Keratinocyte (primary cell): Measurements from ENCODE around the gene CXCR6. TPM values are rescaled to one million over a fixed set of nuclear protein-coding genes. Genes with fewer than 3 reads are reported as not detected.

ENCODE experiments used
- DNase-seq: peaks from one replicate; pipeline ENCODE4 v3.0.0-alpha.2; 2011; ENCODE audit warnings: low read depth, missing footprints, low spot score
- FAIRE-seq: peaks from 2 replicates; lab custom pipeline; 2011; peaks lifted over from hg19 to GRCh38; lab: Jason Lieb, UNC
- H2AFZ ChIP-seq: 2 replicates; pipeline ENCODE4 v1.6.0; 2012; ENCODE audit warnings: low read length, control low read depth, inconsistent platforms; ENCODE audit not compliant: control insufficient read depth
- H3K27ac ChIP-seq: 2 replicates; pipeline ENCODE4 v1.5.1; 2011; ENCODE audit warnings: low read length; ENCODE audit not compliant: control insufficient read depth, insufficient read depth
- H3K27me3 ChIP-seq: 3 replicates; pipeline ENCODE4 v1.6.0; 2011; ENCODE audit warnings: low read length; ENCODE audit not compliant: control insufficient read depth, insufficient read depth; ENCODE audit errors: extremely low read depth
- H3K36me3 ChIP-seq, 2 experiments: 2 replicates in 1 of 2; 3 replicates in 1 of 2; pipeline ENCODE4 v1.5.1; 2011; ENCODE audit warnings: low read length in 2 of 2, mild to moderate bottlenecking in 1 of 2; ENCODE audit not compliant: control insufficient read depth in 2 of 2, insufficient read depth in 2 of 2; ENCODE audit errors: extremely low read depth in 1 of 2
- H3K4me1 ChIP-seq: 3 replicates; pipeline ENCODE4 v1.5.1; 2011; ENCODE audit warnings: low read length; ENCODE audit not compliant: control insufficient read depth, insufficient read depth; ENCODE audit errors: extremely low read depth
- H3K4me2 ChIP-seq: 3 replicates; pipeline ENCODE4 v1.6.0; 2011; ENCODE audit warnings: low read depth, low read length; ENCODE audit not compliant: control insufficient read depth, insufficient read depth; ENCODE audit errors: extremely low read depth
- H3K4me3 ChIP-seq, 3 experiments: fragments of 200-600 bp in 1 of 3; sonication (generic) in 1 of 3; 2 replicates in 2 of 3; 3 replicates in 1 of 3; pipeline ENCODE4 v1.5.1; 2011 to 2016; ENCODE audit warnings: low read length in 3 of 3, mild to moderate bottlenecking in 3 of 3, control low read depth in 2 of 3, inconsistent platforms in 1 of 3, low read depth in 1 of 3, mixed read lengths in 1 of 3, mixed run types in 1 of 3, moderate library complexity in 1 of 3; ENCODE audit not compliant: control insufficient read depth in 2 of 3, insufficient read depth in 2 of 3; ENCODE audit errors: extremely low read depth in 1 of 3
- H3K79me2 ChIP-seq: 2 replicates; pipeline ENCODE4 v1.6.0; 2012; ENCODE audit warnings: low read length; ENCODE audit not compliant: control insufficient read depth, insufficient read depth
- H3K9ac ChIP-seq: 3 replicates; pipeline ENCODE4 v1.6.0; 2011; ENCODE audit warnings: low read length; ENCODE audit not compliant: control insufficient read depth, insufficient read depth; ENCODE audit errors: extremely low read depth
- H3K9me1 ChIP-seq: 3 replicates; pipeline ENCODE4 v1.6.0; 2011; ENCODE audit warnings: low read length; ENCODE audit not compliant: control insufficient read depth, insufficient read depth; ENCODE audit errors: extremely low read depth
- H3K9me3 ChIP-seq: 2 replicates; pipeline ENCODE4 v1.5.1; 2012; ENCODE audit warnings: low read depth, low read length; ENCODE audit not compliant: control insufficient read depth
- H4K20me1 ChIP-seq: 3 replicates; pipeline ENCODE4 v1.6.0; 2011; ENCODE audit warnings: low read length; ENCODE audit not compliant: control insufficient read depth, insufficient read depth; ENCODE audit errors: extremely low read depth
- CTCF ChIP-seq, 3 experiments: IDR thresholded peaks in 1 of 3; conservative IDR thresholded peaks in 1 of 3; optimal IDR thresholded peaks in 1 of 3; 2 replicates in 2 of 3; 3 replicates in 1 of 3; pipeline versions ENCODE3 to v1.5.1; 2011; ENCODE audit warnings: low read length in 3 of 3, mild to moderate bottlenecking in 3 of 3, moderate library complexity in 2 of 3, control low read depth in 1 of 3, inconsistent platforms in 1 of 3; ENCODE audit not compliant: insufficient read depth in 2 of 3; ENCODE audit errors: extremely low read depth in 1 of 3
- EZH2 ChIP-seq: IDR thresholded peaks from one replicate; pipeline ENCODE4 v1.6.1; 2012; ENCODE audit warnings: inconsistent platforms, mild to moderate bottlenecking, low read length, moderate library complexity
- dilution Hi-C: fragments of 300-500 bp; cut with MboI; formaldehyde crosslinking; loops from one replicate; pipeline ENCODE4 v1.7.0; 2020; ENCODE audit warnings: low sequenced_read_pairs; ENCODE audit not compliant: extremely low pct_ligation_motif_present
- polyA plus RNA-seq, 5 experiments: library from polyadenylated mRNA; depleted of rRNA in 3 of 5; stranded (reverse) in 3 of 5; stranded (forward) in 1 of 5; unstranded in 1 of 5; fragments of >200 nt; gene quantifications; 1 replicate in 1 of 5; 2 replicates in 3 of 5; 3 replicates in 1 of 5; pipeline versions ENCODE4 v1.2.1 to v1.2.3, GENCODE V29; 2011 to 2012; ENCODE audit warnings: missing spikeins in 2 of 5, low read depth in 1 of 5, low replicate concordance in 1 of 5

Gene CXCR6
- polyA plus RNA-seq, 1 donor (not counting 4 experiments of a cell fraction or from before 2014, with no cell fraction given): not detected

GRCh38 chr3:45938043-45938435, 5.2 kb upstream of the CXCR6 start:
- Histone ChIP-seq H3K27me3 (no peaks in the 10 kb centered on the region), H4K20me1 (no peaks in the 10 kb centered on the region), H3K4me3 (no peak overlapping the region), H3K36me3 (peaks cover 0 to 3% of the 10 kb centered on the region in 2 experiments), H2AFZ (no peak overlapping the region), H3K4me2 (no peak overlapping the region), H3K9me3 (peaks cover 4% of the 10 kb centered on the region), H3K4me1 (no peaks in the 10 kb centered on the region), H3K79me2 (no peaks in the 10 kb centered on the region), H3K9ac (no peak overlapping the region), H3K27ac (no peak overlapping the region), H3K9me1 (no peaks in the 10 kb centered on the region)
- DNase-seq (no peak), FAIRE-seq (no peak)
- no peak for TF ChIP-seq EZH2
- TF ChIP-seq CTCF (optimal IDR thresholded peaks at IDR 0.05 in 1 of 3, IDR thresholded peaks at IDR 0.05 in 1 of 3, conservative IDR thresholded peaks at IDR 0.05 in 1 of 3; ENCODE audit: extremely low read depth in 1 of 3, insufficient read depth in 2 of 3, low read length in 3 of 3): no peak
- dilution Hi-C loops: no loop called here

DNA sequence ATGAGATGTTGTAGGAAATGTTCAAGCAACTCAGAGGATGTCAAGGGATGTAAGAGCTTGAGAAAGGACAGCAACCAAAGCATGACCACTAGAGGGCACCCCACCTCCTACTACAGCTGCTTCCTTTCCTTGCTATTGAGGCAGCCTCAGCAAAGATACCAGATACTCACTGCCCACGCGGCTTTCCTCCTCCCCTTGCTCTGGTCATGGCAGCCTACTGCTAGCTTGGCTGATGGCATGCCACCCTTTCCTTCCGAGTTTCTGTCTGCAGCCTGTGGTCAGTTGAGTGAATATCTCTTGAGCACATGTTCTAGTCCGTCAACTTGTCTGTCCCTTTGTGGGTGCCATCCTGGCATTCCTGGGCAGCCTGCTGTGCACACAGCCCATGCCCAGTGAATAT, 4.4 kb upstream of the CXCR6 start:
- TF ChIP-seq CTCF (optimal IDR thresholded peaks at IDR 0.05 in 1 of 3, IDR thresholded peaks at IDR 0.05 in 1 of 3, conservative IDR thresholded peaks at IDR 0.05 in 1 of 3; ENCODE audit: extremely low read depth in 1 of 3, insufficient read depth in 2 of 3, low read length in 3 of 3) (peak; percentile 94 to 96 (median 94)), EZH2 (no peak)
- Histone ChIP-seq H3K79me2 (no peaks in the 10 kb centered on the region), H3K4me2 (no peak overlapping the region), H3K9me3 (peaks cover 4% of the 10 kb centered on the region), H3K27me3 (no peaks in the 10 kb centered on the region), H3K9ac (no peak overlapping the region), H3K36me3 (peaks cover 0 to 3% of the 10 kb centered on the region in 2 experiments), H4K20me1 (no peaks in the 10 kb centered on the region), H3K4me3 (no peak overlapping the region), H2AFZ (no peak overlapping the region), H3K4me1 (no peaks in the 10 kb centered on the region), H3K27ac (no peak overlapping the region), H3K9me1 (no peaks in the 10 kb centered on the region)
- peak; percentile 97 for FAIRE-seq
- peak; percentile 69 for DNase-seq
- dilution Hi-C loops: no loop called here
